ENCODE data around the gene PRDM15. TPM values are rescaled to one million over a fixed set of nuclear protein-coding genes. Genes with fewer than 3 reads are reported as not detected.
A peak's percentile ranks its signal among the peaks of the same experiment; 100 is the strongest.

The PRDM15 gene
- total RNA-seq, 4 donors from 2014 or later = 11.8 to 33.7 (median 18.5) TPM

- H3K9me3 ChIP-seq = no peaks in the 10 kb centered on the region
- DNase-seq (ENCODE audit: low spot score in 2 of 2) = no peak
- WGBS, 2 donors = 92 to 93% methylated on average over 27 to 28 of the region's 31 CpGs
- no peak overlapping the region for H3K4me3 ChIP-seq
- TF ChIP-seq CTCF (IDR thresholded peaks at IDR 0.05) (no peak), POLR2A (IDR thresholded peaks at IDR 0.05) (no peak), EP300 (IDR thresholded peaks at IDR 0.05) (no peak)
- H3K27ac ChIP-seq = no peak overlapping the region
- peaks cover 0 to 94% (median 4%) of the 10 kb centered on the region in 3 donors for H3K36me3 ChIP-seq
- H3K27me3 ChIP-seq = no peaks in the 10 kb centered on the region
- no peaks in the 10 kb centered on the region for H3K4me1 ChIP-seq
These were observed 24.6 kb downstream of the PRDM15 start for GRCh38 chr21:41854426-41854995.

- no peak for TF ChIP-seq EP300 (IDR thresholded peaks at IDR 0.05)
- TF ChIP-seq POLR2A (IDR thresholded peaks at IDR 0.05) = no peak
- no peaks in the 10 kb centered on the region for H3K27me3 ChIP-seq
- no peaks in the 10 kb centered on the region for H3K4me1 ChIP-seq
- H3K36me3 ChIP-seq = peaks cover 0 to 91% (median 4%) of the 10 kb centered on the region in 3 donors
- WGBS, 2 donors = 43 to 64% methylated on average over 9 of the region's 9 CpGs
- no peak overlapping the region for H3K4me3 ChIP-seq
- DNase-seq (ENCODE audit: low spot score in 2 of 2) = no peak
- no peaks in the 10 kb centered on the region for H3K9me3 ChIP-seq
- peak overlapping the region in 1 of 4 donors; percentile 43 for H3K27ac ChIP-seq
These were observed 26.2 kb downstream of the PRDM15 start for GRCh38 chr21:41852929-41853320.

GRCh38 chr21:41852151-41852928, 26.8 kb downstream of the PRDM15 start:
- Histone ChIP-seq H3K4me3 (no peak overlapping the region), H3K9me3 (no peaks in the 10 kb centered on the region), H3K4me1 (no peaks in the 10 kb centered on the region), H3K36me3 (peaks cover 0 to 87% (median 4%) of the 10 kb centered on the region in 3 donors), H3K27ac (peak overlapping the region in 1 of 4 donors; percentile 43), H3K27me3 (no peaks in the 10 kb centered on the region)
- TF ChIP-seq EP300 (IDR thresholded peaks at IDR 0.05) = no peak
- no peak for DNase-seq (ENCODE audit: low spot score in 2 of 2)
- WGBS, 2 donors = 85 to 87% methylated on average over 21 of the region's 21 CpGs

- no peaks in the 10 kb centered on the region for H3K9me3 ChIP-seq
- WGBS, 2 donors = 82 to 83% methylated on average over 21 to 23 of the region's 23 CpGs
- peaks cover 0 to 87% (median 4%) of the 10 kb centered on the region in 3 donors for H3K36me3 ChIP-seq
- H3K4me1 ChIP-seq = no peaks in the 10 kb centered on the region
- no peak overlapping the region for H3K4me3 ChIP-seq
- H3K27me3 ChIP-seq = no peaks in the 10 kb centered on the region
- TF ChIP-seq CTCF (IDR thresholded peaks at IDR 0.05) (no peak), POLR2A (IDR thresholded peaks at IDR 0.05) (no peak), EP300 (IDR thresholded peaks at IDR 0.05) (no peak)
- no peak for DNase-seq (ENCODE audit: low spot score in 2 of 2)
- H3K27ac ChIP-seq = no peak overlapping the region
These were observed 27.9 kb downstream of the PRDM15 start for GRCh38 chr21:41851090-41851790.

- WGBS, 2 donors = 92 to 93% methylated on average over 9 of the region's 9 CpGs
- TF ChIP-seq POLR2A (IDR thresholded peaks at IDR 0.05) (no peak), CTCF (IDR thresholded peaks at IDR 0.05) (no peak), EP300 (IDR thresholded peaks at IDR 0.05) (no peak)
- no peak for DNase-seq (ENCODE audit: low spot score in 2 of 2)
These were observed 29.1 kb downstream of the PRDM15 start for GRCh38 chr21:41850085-41850484.

More at GRCh38 chr21:41850085-41850484, 29.1 kb downstream of the PRDM15 start:
- H3K4me1 ChIP-seq = no peaks in the 10 kb centered on the region
- H3K27me3 ChIP-seq = no peaks in the 10 kb centered on the region
- H3K36me3 ChIP-seq = peaks cover 0 to 90% (median 4%) of the 10 kb centered on the region in 3 donors
- no peaks in the 10 kb centered on the region for H3K9me3 ChIP-seq
- H3K27ac ChIP-seq = no peak overlapping the region
- H3K4me3 ChIP-seq = no peak overlapping the region

Measured in tibial nerve (tissue), 4 donors.